Activated CD4-positive, alpha-beta T cell treated with anti-CD3 and anti-CD28 coated beads, Interleukin-2, amount 10 ng/mL, durations not matched to agents 7 days and 5 days (primary cell): ENCODE results near the gene RRP1. TPM values are rescaled to one million over a fixed set of nuclear protein-coding genes. Genes with fewer than 3 reads are reported as not detected.

ENCODE experiments used
- CTCF ChIA-PET: fragments of 350-600 bp; sonication (Branson Sonifier 250); formaldehyde crosslinking; loops from one replicate; lab custom pipeline; 2021; ENCODE audit warnings: antibody characterized with exemption; lab: Charles Lee
- POLR2A ChIA-PET: fragments of 350-600 bp; sonication (Branson Sonifier 250); formaldehyde crosslinking; loops from one replicate; lab custom pipeline; 2021; ENCODE audit warnings: antibody characterized with exemption; lab: Charles Lee
- DNase-seq: peaks from one replicate; pipeline ENCODE4 v3.0.0-alpha.2; 2020
- H3K27ac Mint-ChIP-seq: one replicate; pipeline ENCODE4 v1.8.0; 2021; ENCODE audit warnings: mild to moderate bottlenecking, moderate library complexity, mixed read lengths
- H3K27me3 Mint-ChIP-seq: one replicate; pipeline ENCODE4 v1.8.0; 2021; ENCODE audit warnings: mixed read lengths
- H3K36me3 Mint-ChIP-seq: one replicate; pipeline ENCODE4 v1.8.0; 2021; ENCODE audit warnings: low read depth, mixed read lengths
- H3K4me1 Mint-ChIP-seq: one replicate; pipeline ENCODE4 v1.8.0; 2021; ENCODE audit warnings: mixed read lengths
- H3K4me3 Mint-ChIP-seq: one replicate; pipeline ENCODE4 v1.8.0; 2021; ENCODE audit warnings: mild to moderate bottlenecking, moderate library complexity, mixed read lengths
- H3K9me3 Mint-ChIP-seq: one replicate; pipeline ENCODE4 v1.8.0; 2021; ENCODE audit warnings: mixed read lengths
- total RNA-seq, 2 experiments: library from RNA; stranded (reverse); gene quantifications; one replicate each; pipeline ENCODE4 v1.2.3, GENCODE V29; 2021

The RRP1 gene
- total RNA-seq, 2 experiments from 2014 or later = 25.3 to 28.5 TPM

DNA sequence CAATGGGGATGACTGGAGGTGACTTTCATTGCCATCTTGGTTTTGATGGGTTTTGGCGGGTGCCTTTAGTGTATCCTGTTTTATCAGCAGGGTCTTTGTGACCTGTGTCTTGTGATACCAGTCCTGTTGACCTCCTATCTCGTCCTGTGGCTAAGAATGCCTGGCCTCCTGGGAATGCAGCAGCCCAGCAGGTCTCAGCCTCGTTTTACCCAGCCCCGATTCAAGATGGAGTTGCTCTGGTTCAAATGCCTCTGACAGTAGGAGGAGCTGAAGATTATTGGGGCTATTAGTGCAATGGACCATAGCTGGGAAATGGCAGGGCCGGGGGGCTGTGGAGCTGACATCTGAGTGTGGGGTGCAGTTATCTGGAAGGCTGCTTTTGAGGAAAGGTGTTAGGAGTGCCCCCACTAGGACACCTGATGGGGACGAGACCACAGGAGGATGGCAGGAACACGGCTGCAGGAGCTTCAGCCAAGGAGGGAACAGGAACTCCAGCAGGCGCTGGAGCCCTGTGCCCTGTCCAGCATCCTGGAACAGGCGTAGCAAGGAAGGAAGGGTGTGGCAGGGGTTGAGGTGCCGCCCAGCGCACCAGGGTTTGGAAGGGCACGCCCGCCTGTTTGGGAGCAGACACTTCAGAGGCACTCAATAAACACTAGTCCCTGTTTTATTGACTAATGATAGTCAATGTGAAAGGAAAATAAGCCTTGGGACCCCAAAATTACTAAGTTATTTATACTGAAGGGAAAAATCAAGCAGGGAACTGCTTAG is 60.3 kb downstream of the RRP1 start:
- Mint-ChIP-seq H3K27me3 (no peaks in the 10 kb centered on the region), H3K4me1 (peaks cover 22% of the 10 kb centered on the region), H3K27ac (no peak overlapping the region), H3K36me3 (peaks cover 10% of the 10 kb centered on the region), H3K9me3 (peaks cover 17% of the 10 kb centered on the region), H3K4me3 (no peak overlapping the region)
- ChIA-PET POLR2A (no interaction called here), CTCF (no interaction called here)
- DNase-seq = no peak

DNA sequence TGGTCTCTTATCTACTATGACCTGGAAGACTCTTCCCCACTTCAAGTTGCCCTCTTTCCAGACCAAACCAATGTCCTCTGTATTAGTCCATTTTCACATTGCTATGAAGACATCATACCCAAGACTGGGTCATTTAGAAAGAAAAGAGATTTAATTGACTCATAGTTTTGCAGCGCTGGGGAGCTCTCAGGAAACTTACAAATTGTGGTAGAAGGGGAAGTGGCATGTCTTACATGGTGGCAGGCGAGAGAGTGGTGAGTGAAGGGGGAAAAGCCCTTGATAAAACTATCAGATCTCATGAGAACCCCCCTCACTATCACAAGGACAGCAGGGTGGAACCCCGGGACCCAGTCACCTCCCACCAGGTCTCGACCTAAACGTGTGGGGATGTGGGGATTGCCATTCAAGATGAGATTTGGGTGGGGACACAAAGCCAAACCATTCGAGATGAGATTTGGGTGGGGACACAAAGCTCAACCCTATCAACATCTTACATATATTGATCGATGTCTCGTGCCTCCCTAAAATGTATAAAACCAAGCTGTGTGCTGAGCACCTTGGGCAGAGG is 61.4 kb downstream of the RRP1 start:
- no peak overlapping the region for H3K4me3 Mint-ChIP-seq
- peaks cover 9% of the 10 kb centered on the region for H3K36me3 Mint-ChIP-seq
- no peak overlapping the region for H3K27ac Mint-ChIP-seq
- H3K4me1 Mint-ChIP-seq = peaks cover 32% of the 10 kb centered on the region
- peaks cover 16% of the 10 kb centered on the region for H3K9me3 Mint-ChIP-seq
- POLR2A ChIA-PET = no interaction called here
- no peaks in the 10 kb centered on the region for H3K27me3 Mint-ChIP-seq
- CTCF ChIA-PET = interaction anchor here (1.0 to 2.2 kb wide), 2 partner anchors 9 to 11 kb away, joined by 4 to 5 read pairs; no protein-coding TSS in a partner anchor
- no peak for DNase-seq

DNA sequence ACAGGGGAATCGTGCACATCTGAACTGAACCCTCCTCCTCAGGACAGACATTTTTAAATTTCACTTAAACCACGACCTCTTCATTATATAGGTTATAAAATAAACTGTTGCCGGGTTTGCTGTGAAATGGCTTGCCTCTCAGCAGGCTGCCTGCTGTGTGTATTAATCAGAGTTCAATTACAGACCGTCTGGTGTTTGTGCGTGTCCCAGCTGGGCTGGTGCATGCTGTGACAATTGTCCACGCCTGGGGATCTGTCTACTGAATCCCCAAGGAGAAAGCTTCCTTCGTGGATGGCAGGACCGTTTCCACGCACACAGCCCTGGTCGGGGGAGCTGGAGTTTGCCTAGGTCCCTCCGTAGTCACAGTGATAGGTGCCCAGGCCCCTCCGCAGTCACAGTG is 62.2 kb downstream of the RRP1 start:
- Mint-ChIP-seq H3K27me3 (no peaks in the 10 kb centered on the region), H3K27ac (peak overlapping the region; percentile 19), H3K9me3 (peaks cover 16% of the 10 kb centered on the region), H3K4me3 (no peak overlapping the region), H3K36me3 (peaks cover 9% of the 10 kb centered on the region), H3K4me1 (peaks cover 37% of the 10 kb centered on the region)
- no peak for DNase-seq
- POLR2A ChIA-PET = no interaction called here
- CTCF ChIA-PET = interaction anchor here (1.0 to 2.2 kb wide), 2 partner anchors 10 to 21 kb away, joined by 3 to 5 read pairs; no protein-coding TSS in a partner anchor

DNA sequence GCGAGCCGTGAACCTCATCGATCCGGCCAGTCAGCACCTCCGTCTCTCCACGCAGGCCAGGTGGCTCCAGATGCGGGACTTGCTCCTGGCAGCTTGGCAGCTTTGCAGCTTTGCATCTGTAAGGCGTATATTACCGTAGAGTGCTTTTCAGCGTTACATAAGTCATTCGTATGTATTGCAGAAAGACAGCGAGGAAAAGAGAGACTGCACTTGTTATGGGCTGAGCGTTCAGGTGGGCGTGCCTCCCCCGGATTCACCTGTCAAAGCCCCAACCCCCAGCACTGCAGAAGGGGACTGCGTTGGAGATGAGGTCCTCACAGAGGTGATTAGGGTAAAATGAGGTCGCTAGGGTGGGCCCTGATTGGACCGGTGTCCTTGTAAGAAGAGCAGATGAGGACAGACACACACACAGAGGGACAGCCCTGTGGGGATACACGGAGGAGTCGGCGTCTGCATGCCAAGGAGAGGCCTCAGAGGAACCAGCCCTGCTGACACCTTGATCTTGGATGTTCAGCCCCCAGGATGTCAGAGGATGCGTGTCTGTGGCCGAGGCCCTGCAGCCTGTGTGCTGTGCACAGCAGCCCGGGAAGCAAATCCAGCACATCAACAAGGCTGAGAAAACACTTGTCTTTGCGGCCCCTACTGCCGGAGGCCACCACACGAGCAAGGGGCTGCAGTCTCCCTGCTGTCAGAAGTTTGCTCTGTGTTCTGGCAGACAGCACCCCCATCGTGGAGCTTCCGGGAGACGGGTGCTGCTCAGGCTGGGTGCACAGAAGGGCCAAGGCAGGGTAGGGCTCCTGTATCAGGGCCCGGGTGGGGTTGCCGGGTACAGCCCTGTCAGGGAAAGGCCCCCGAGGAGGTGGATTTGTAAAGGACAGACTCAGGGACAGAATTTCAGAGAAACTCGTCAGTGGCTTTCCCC is 64.7 kb downstream of the RRP1 start:
- Mint-ChIP-seq H3K27ac (peak overlapping the region; percentile 94), H3K4me3 (peak overlapping the region; percentile 19), H3K27me3 (no peaks in the 10 kb centered on the region), H3K36me3 (peaks cover 9% of the 10 kb centered on the region), H3K4me1 (peaks cover 43% of the 10 kb centered on the region), H3K9me3 (peaks cover 16% of the 10 kb centered on the region)
- DNase-seq = no peak
- POLR2A ChIA-PET = no interaction called here
- CTCF ChIA-PET = interaction anchor here (0.9 kb wide), 1 partner anchor 33 kb away, joined by 3 read pairs; no protein-coding TSS in a partner anchor

Other genes starting within 250 kb of the RRP1 start
- gene HSF2BP, start 130.1 kb upstream of the RRP1 start, total RNA-seq = under 1 TPM; 0.56 to 0.72 TPM
- 10 to 100 TPM; 47.7 to 48.1 TPM for gene RRP1B, start 130.0 kb upstream of the RRP1 start, total RNA-seq
- gene PDXK, start 70.4 kb upstream of the RRP1 start, total RNA-seq = 10 to 100 TPM; 74.0 to 81.4 TPM
- 10 to 100 TPM; 44.4 to 48.7 TPM for gene CSTB, start 13.3 kb upstream of the RRP1 start, total RNA-seq
- 10 to 100 TPM; 80.3 to 93.1 TPM for gene AGPAT3, start 75.6 kb downstream of the RRP1 start, total RNA-seq
- gene TRAPPC10, start 222.7 kb downstream of the RRP1 start, total RNA-seq = 10 to 100 TPM; 61.7 to 76.9 TPM